ENCODE results near the gene UAP1L1. TPM values are rescaled to one million over a fixed set of nuclear protein-coding genes. Genes with fewer than 3 reads are reported as not detected.
"Not testable (repeated sequence)": the region's sequence is repeated elsewhere in the genome, so short reads cannot be mapped to it uniquely, and the experiment has no call there.

The UAP1L1 gene
- total RNA-seq, 1 donor from 2014 or later, result 0.57 TPM

- peaks cover 5% of the 10 kb centered on the region for H3K27me3 Mint-ChIP-seq
- no peaks in the 10 kb centered on the region for H3K36me3 Mint-ChIP-seq (ENCODE audit: insufficient read depth)
- no peaks in the 10 kb centered on the region for H3K9me3 Mint-ChIP-seq (ENCODE audit: low read depth)
- no peak for TF ChIP-seq CTCF (IDR thresholded peaks at IDR 0.05; ENCODE audit: unreplicated experiment)
- no peak overlapping the region for H3K4me3 Mint-ChIP-seq (ENCODE audit: low read depth)
- DNase-seq (ENCODE audit: low spot score, unreplicated experiment), result no peak
- peaks cover 2% of the 10 kb centered on the region for H3K4me1 Mint-ChIP-seq (ENCODE audit: low read depth)
- H3K27ac Mint-ChIP-seq, result no peak overlapping the region
These were observed 46.5 kb upstream of the UAP1L1 start for GRCh38 chr9:137030538-137031527.

GRCh38 chr9:137031904-137032640 is 45.2 kb upstream of the UAP1L1 start, which contains the start of gene FUT7:
Gene FUT7 (minus strand): TSS chr9:137032088. CDS start chr9:137031991, 97 bp downstream.
- Mint-ChIP-seq H3K9me3 (ENCODE audit: low read depth) (no peaks in the 10 kb centered on the region), H3K4me3 (ENCODE audit: low read depth) (no peak within 1 kb of the TSS), H3K27me3 (peaks cover 5% of the 10 kb centered on the region), H3K36me3 (ENCODE audit: insufficient read depth) (no peaks in the 10 kb centered on the region), H3K27ac (no peak within 1 kb of the TSS), H3K4me1 (ENCODE audit: low read depth) (peaks cover 2% of the 10 kb centered on the region)
- no peak for DNase-seq (ENCODE audit: low spot score, unreplicated experiment)
- TF ChIP-seq CTCF (IDR thresholded peaks at IDR 0.05; ENCODE audit: unreplicated experiment), result no peak

- Mint-ChIP-seq H3K4me1 (ENCODE audit: low read depth) (no peaks in the 10 kb centered on the region), H3K27ac (no peak overlapping the region), H3K9me3 (ENCODE audit: low read depth) (no peaks in the 10 kb centered on the region), H3K36me3 (ENCODE audit: insufficient read depth) (no peaks in the 10 kb centered on the region), H3K27me3 (peaks cover 3% of the 10 kb centered on the region), H3K4me3 (ENCODE audit: low read depth) (no peak overlapping the region)
- no peak for DNase-seq (ENCODE audit: low spot score, unreplicated experiment)
- TF ChIP-seq CTCF (IDR thresholded peaks at IDR 0.05; ENCODE audit: unreplicated experiment), result no peak
These were observed 44.5 kb upstream of the UAP1L1 start for GRCh38 chr9:137032858-137033257.

GRCh38 chr9:137033481-137033880 is 43.8 kb upstream of the UAP1L1 start:
- not testable (repeated sequence) for H3K27ac Mint-ChIP-seq; H3K27me3 Mint-ChIP-seq; H3K4me1 Mint-ChIP-seq (ENCODE audit: low read depth); DNase-seq (ENCODE audit: low spot score, unreplicated experiment); H3K36me3 Mint-ChIP-seq (ENCODE audit: insufficient read depth); H3K4me3 Mint-ChIP-seq (ENCODE audit: low read depth); H3K9me3 Mint-ChIP-seq (ENCODE audit: low read depth)

- Mint-ChIP-seq H3K36me3 (ENCODE audit: insufficient read depth) (peaks cover 2% of the 10 kb centered on the region), H3K9me3 (ENCODE audit: low read depth) (no peaks in the 10 kb centered on the region), H3K27me3 (peaks cover 3% of the 10 kb centered on the region), H3K4me1 (ENCODE audit: low read depth) (no peaks in the 10 kb centered on the region), H3K27ac (no peak overlapping the region), H3K4me3 (ENCODE audit: low read depth) (no peak overlapping the region)
- DNase-seq (ENCODE audit: low spot score, unreplicated experiment), result no peak
- no peak for TF ChIP-seq CTCF (IDR thresholded peaks at IDR 0.05; ENCODE audit: unreplicated experiment)
These were observed 43.1 kb upstream of the UAP1L1 start for GRCh38 chr9:137034039-137034708.
